Measurements from ENCODE around the gene TRIM43B.
"Not testable (repeated sequence)": the region's sequence is repeated elsewhere in the genome, so short reads cannot be mapped to it uniquely, and the experiment has no call there.

The TRIM43B gene

GRCh38 chr2:95484654-95485053 lies at the start of gene TRIM43B:
Gene TRIM43B, minus strand, starts transcription at chr2:95484754. Its CDS starts 2,040 bp downstream, at chr2:95482714.
- DNase-seq, result not testable (repeated sequence)

DNA sequence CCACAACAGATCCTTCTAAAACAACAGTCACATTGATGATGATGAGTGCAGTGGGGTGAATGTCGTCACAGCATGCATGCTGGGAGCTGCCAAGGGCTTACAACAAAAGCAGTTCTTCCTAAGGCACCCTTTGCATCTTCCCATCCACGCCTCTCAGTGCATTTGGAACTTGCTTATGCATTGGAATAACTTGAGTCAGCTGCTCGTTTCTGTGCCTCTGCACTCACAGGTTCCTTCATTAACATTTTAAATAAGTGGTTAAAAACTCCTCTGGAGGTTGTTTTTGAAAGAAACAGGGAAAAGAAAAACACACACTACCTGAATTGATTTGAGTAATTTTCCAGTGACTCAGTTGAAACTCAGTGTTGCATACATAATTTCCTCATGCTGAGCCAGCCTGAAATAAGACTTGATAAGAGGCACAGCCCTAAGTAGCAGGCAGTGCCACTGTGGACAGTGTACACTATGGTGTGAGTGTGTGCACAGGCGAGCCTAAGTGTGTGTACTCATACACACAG lies 46.8 kb upstream of the TRIM43B start:
- DNase-seq, result no peak

DNA sequence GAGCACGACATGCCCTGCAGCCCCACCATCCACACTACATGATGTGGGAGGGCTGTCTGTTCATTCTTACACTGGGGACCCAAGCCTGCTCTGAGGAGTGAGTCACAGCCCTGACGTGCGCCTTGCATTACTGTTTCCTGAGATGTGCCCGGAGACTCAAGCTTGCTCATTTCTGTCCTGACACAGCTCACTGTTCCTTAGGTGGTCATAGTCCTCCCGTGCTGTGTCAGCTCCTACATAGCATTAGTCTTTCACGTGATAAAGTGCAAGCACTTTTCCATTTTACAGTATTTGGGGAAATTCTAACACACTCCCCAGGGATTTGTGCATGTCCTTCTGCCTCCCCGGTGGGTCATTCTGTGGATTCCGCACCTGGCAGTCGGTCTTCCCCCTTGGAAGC lies 46.2 kb upstream of the TRIM43B start:
- no peak for DNase-seq

DNA sequence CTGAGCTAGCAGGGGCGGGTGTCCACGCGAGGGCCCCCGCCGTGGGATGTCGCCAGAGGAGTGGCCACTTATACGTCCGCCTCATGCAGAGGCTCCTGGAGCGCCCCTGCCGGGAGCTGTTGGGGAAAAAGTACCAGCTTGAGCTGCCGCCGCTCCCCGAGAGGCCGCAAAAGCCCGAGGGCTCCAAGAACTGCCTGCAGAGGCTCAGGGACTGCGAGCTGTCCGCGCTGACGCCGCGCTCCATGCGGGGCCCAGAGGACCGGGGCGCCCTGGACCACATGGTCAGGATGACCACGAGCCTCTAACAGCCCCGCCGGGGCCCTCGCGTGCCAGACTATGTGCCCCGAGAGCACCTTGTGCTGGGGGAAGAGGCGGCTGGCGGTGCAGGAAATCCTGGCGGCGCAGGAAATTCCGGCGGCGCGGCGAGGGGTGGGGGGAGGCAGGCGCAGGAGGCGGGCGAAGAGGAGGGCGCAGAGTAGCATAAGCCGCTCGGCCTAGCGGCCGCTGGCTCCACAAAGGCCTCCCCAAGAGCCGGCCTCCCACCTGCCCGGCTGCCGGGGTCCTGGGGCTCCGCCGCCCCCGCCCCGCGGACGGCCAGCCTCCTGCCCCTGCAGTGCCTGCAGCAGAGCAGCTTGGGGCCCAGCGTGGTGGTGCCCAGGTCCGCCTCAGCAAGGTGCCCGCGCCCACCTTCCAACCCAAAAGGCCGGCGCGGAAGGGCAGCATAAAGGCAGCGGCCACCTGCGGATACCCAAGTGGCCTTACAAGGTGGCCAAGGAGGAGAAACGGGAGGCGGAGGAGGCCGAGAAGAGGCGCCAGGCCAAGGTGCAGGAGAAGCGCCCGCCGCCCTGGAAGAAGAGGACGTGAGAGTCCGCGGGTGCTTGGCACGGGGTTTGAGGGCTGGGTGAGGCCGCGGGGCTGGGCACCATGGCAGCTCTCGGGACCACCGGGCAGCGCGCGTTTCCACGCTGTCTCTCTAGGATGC lies 42.1 kb upstream of the TRIM43B start:
- DNase-seq, result peak; percentile 66

- no peak for DNase-seq
These were observed 40.9 kb upstream of the TRIM43B start for GRCh38 chr2:95525294-95526035.

- no peak for DNase-seq
These were observed 39.6 kb upstream of the TRIM43B start for GRCh38 chr2:95524195-95524594.

GRCh38 chr2:95514718-95515117 lies 30.2 kb upstream of the TRIM43B start:
- no peak for DNase-seq

DNA sequence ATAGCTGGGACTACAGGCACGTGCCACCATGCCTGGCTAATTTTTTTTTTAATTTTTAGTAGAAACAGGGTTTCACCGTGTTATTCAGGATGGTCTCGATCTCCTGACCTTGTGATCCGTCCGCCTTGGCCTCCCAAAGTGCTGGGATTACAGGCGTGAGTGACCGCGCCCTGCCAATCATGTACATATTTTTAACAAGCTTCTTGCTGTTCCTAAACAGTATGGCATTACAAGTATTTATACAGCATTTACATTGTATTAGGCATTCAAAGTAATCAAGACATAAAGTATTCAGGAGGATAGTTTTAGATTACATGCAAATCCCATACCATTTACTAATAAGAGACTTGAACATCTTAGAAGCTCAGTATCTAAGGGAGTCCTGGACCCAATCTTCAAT lies 29.7 kb upstream of the TRIM43B start:
- DNase-seq, result not testable (repeated sequence)

DNA sequence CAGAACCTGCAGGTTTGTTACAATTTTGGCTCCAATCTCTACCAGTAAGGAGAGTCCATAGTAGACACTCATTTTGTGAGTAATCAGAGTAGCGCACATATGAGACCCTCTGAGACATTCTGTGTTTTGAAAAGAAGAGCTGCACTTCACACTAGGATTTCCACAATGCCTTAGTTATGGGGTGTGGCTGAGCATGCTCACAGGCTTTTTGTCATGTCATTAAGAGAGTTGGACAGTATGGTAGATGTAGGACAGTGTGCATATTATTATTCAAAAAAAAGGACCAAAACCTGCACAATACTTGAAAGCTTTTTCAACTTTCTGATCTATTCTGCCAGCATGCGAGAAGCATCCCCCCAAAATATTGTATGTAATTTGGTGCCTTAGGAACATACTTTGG lies 24.9 kb upstream of the TRIM43B start:
- DNase-seq, result no peak

DNA sequence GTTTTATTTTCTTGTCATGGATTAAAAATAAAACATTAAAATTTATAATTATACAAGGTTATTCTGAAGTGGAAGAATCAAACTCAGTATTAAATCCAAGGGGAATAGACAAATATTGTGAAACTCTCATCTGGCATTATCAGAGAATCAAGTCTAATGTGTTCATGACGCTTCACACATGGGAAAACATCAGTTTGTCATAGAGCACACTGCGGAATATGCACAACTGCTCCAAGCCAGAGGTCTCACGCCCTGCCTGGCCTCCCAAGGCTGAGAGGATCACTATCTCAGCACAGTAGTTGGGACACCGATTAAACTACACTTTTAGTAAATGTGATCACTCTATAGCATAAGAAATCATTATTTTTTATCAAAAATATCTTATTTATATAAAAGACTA lies 20.7 kb upstream of the TRIM43B start:
- DNase-seq, result no peak

DNA sequence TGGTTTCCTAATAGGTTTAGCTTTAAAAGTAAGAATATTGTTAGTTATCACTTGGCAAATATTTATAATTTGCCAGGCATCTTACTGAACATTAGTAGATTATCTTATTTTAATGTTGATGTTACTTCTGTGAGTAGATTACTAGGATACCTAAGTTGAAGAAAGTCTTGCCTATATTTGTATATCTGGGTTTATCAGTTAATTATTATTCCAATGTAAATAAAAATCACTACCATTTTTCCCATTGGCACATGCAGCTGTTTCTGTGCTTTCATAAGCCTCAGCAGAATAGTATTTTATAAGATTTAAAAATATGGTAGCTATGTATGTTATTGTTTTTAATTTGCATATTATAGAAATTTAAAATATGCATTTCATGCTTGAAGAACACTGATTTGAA lies 16.3 kb upstream of the TRIM43B start:
- no peak for DNase-seq

DNA sequence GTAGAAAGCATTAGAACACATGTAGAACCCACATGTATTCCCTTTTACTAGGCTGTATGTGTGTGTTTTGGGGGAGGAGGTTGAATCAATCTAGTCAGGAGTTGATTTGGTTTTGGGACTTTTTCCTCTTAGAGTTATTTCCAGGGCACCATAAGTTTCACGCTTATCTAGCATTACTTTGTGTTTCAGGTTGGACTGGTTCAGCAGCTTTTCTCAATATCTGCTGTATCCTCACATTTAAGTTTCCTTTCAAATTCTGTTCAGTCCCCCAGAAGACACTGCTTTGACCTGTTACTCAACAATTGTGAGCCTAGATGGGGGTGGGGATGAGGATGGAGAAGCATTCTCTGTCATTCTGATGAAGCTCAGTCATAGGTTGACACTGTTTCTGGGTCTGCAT lies 7.5 kb upstream of the TRIM43B start:
- not testable (repeated sequence) for DNase-seq

GRCh38 chr2:95475025-95475424 lies 9.5 kb downstream of the TRIM43B start:
- not testable (repeated sequence) for DNase-seq

GRCh38 chr2:95467984-95468383 lies 16.6 kb downstream of the TRIM43B start:
- DNase-seq, result not testable (repeated sequence)

DNA sequence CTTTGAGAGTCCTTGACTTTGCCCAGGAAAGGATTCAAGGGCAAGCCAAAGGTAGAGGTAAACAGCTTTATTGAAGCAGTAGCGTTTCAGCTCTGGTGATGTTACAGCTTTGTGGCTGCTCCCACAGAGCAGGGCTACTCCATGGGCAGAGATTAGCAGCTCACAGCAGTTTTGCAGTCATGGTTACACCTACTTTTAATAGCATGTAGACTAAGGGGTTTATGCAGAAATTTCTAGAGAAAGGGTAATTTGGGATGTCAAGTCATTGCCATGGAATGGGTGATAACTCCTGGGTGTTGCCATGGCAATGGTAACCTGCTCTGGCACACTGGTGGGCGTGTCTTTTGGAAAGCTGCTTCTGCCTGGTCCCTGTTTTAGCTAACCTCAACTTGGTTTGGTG lies 18.0 kb downstream of the TRIM43B start:
- not testable (repeated sequence) for DNase-seq

DNA sequence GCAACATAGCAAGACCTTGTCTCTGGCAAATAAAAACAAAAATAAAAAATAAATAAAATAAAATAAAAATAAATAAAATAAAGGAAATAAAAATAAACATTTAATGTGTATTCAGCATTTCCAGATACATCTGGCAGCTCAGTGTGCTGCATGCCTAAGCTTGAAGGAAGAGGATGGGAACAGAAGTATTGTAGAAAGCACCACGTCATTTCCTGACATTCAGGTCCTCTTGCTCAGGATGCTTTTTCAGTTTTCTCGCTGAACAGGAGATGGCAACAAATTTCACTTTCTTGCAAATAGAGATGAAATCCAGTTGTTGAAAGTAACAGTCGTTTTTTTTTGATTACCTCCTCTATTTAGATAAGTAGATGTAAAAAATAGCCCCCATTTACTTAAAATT lies 21.3 kb downstream of the TRIM43B start:
- not testable (repeated sequence) for DNase-seq

DNA sequence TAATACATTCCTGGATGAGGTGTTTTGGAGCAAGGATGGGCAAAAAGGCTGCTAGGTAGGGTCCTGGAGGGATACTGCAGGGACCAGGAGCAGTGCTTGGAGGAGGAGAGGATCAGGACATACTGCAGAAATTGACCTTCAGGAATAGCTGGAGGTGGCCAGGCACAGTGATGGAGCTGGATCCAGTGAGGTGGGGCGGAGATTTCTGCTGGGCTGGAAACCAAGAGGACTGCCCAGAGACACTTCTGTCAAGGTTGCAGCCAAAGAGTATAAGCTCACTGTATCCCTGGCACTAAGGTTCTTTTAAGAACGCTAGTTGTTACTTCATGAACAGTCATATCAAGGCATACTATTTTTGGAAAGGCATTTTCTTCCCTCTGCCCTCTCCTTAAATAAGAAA lies 39.2 kb downstream of the TRIM43B start:
- not testable (repeated sequence) for DNase-seq

DNA sequence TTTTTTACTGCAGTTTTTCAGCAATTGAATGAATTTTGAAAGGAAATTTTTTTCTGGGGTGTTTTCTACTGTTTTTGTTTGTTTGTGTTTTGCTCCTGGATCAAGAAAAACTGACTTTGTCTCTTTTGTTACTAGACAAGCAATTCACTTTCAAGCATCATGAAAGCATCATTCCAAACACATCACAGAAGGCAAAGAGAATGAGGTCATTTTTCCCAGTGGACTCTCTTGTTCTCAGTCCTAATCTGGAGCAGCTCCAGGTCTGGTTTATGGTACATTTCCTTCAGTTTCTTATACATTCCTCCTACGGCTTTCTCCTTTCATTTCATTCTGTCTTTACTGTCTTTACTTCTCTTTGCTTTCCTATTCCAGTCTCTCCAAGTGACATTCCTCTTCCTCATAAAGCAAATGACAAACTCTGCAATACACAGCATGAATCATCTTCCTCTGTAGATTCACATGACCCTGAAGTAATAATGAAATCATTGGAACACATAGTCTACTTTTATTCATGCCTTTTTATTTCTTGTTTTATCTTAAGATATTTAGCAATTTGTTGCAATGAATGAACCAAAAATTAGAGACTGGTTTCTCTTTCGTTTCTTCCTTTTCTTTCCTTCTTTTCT lies 42.0 kb downstream of the TRIM43B start:
- DNase-seq, result not testable (repeated sequence)

GRCh38 chr2:95435872-95436209 lies 48.7 kb downstream of the TRIM43B start:
- not testable (repeated sequence) for DNase-seq

- not testable (repeated sequence) for DNase-seq
These were observed 49.2 kb downstream of the TRIM43B start for GRCh38 chr2:95435162-95435871.

DNA sequence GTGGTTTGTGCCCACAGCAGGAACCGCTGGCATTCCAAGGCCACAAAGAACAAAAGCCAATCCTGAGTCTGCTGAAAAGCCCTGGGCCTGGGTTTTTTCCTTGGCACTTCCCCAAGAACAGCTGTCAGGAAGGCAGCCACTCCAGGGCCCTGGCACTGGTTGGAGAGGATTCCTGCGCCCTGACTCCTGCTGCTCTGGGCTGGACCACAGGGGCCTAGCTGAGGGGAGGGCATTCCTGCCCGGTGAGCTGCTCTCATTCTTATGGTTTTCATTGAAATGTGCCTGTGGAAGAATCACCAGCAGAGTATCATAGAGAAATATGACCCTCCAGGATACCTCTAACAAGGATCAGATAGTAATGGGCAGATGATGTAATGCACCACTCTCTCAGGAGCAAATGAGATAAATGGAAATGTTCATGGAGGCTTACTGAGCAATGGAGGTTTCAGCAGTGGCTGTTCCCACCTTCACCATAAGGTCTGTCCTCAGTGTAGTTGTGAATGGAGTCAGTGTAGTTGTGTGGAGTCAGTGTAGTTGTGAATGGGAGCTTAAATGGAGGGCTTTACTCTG lies 50.0 kb downstream of the TRIM43B start:
- DNase-seq, result not testable (repeated sequence)

DNA sequence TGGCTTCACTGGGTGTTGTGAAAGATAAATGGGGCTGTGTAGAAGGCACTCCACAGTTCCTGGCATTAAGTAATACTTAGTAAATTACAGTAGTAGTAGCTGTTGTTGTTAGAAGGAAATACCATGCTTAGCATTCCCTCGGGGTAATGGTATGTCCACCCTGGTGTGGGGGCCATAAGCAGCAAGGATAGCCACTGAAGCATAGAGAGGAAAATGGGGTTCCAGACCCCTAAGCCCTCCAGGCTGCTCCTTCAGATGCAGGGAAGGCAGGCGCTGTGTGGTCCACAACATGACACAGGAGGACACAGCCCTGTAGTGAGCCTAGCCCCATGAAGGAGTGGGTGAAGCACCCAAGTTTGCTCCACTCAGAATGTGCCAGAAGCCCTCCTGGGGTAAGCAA lies 50.6 kb downstream of the TRIM43B start:
- not testable (repeated sequence) for DNase-seq
